ENCODE results near the gene SLC25A47.

The SLC25A47 gene

GRCh38 chr14:100320157-100320856 lies 2.8 kb upstream of the SLC25A47 start:
- no peak for DNase-seq (ENCODE audit: low spot score)
- in situ Hi-C loops (cut with MboI; ENCODE audit: low sequenced_read_pairs, unreplicated experiment), result no loop called here
- TF ChIP-seq CTCF (IDR thresholded peaks at IDR 0.05; ENCODE audit: borderline replicate concordance, control extremely low read depth, extremely low read depth, insufficient read depth, missing control alignments), result no peak

- no peak for DNase-seq (ENCODE audit: low spot score)
- no peak for TF ChIP-seq CTCF (IDR thresholded peaks at IDR 0.05; ENCODE audit: borderline replicate concordance, control extremely low read depth, extremely low read depth, insufficient read depth, missing control alignments)
- in situ Hi-C loops (cut with MboI; ENCODE audit: low sequenced_read_pairs, unreplicated experiment), result no loop called here
Observed at GRCh38 chr14:100321473-100322137, 1.5 kb upstream of the SLC25A47 start.

GRCh38 chr14:100322138-100322957 lies 791 bp upstream of the SLC25A47 start:
- no peak for DNase-seq (ENCODE audit: low spot score)
- in situ Hi-C loops (cut with MboI; ENCODE audit: low sequenced_read_pairs, unreplicated experiment), result no loop called here
- no peak for TF ChIP-seq CTCF (IDR thresholded peaks at IDR 0.05; ENCODE audit: borderline replicate concordance, control extremely low read depth, extremely low read depth, insufficient read depth, missing control alignments)

- no peak for DNase-seq (ENCODE audit: low spot score)
- in situ Hi-C loops (cut with MboI; ENCODE audit: low sequenced_read_pairs, unreplicated experiment), result no loop called here
- TF ChIP-seq CTCF (IDR thresholded peaks at IDR 0.05; ENCODE audit: borderline replicate concordance, control extremely low read depth, extremely low read depth, insufficient read depth, missing control alignments), result no peak
Observed at GRCh38 chr14:100323942-100324307, 786 bp downstream of the SLC25A47 start.

DNA sequence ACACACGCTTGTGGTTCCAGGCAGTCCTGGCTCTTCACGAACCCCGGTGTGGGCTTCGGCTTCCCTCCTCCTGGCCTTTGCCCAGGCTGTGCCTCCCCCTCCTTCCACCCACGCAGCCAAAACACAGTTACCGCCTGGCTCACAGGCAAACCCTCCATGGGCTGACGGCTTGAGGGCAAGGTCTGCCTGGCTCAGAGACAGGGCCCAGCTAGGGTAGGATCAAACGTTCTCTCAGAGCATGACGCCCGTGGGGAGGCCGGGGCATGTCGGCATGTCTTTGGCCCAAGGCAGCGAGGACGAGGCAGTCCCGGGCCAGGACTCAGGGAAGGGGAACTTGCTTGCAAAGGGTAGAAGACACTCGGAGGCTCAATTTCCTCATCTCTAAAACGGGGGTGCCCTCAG lies 2.1 kb downstream of the SLC25A47 start:
- no peak for TF ChIP-seq CTCF (IDR thresholded peaks at IDR 0.05; ENCODE audit: borderline replicate concordance, control extremely low read depth, extremely low read depth, insufficient read depth, missing control alignments)
- no peak for DNase-seq (ENCODE audit: low spot score)
- in situ Hi-C loops (cut with MboI; ENCODE audit: low sequenced_read_pairs, unreplicated experiment), result no loop called here

DNA sequence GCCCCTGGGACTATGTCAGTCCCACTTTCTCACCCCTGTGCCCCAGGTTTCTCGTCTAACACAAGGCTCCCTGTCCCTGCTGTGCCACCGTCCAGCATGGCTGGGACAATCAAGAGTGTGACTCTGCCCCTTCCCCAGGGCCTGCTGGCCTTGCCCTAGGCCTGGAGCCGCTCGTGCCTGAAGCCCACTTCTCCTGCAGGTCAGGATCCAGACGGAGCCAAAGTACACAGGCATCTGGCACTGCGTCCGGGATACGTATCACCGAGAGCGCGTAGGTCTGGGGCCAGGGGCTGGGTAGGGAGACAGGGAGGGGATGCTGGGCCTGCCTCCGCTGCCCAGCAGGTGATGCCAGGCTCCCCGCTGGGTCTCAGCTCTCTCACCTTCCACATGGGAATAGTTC lies 2.8 kb downstream of the SLC25A47 start:
- TF ChIP-seq CTCF (IDR thresholded peaks at IDR 0.05; ENCODE audit: borderline replicate concordance, control extremely low read depth, extremely low read depth, insufficient read depth, missing control alignments), result no peak
- no peak for DNase-seq (ENCODE audit: low spot score)
- in situ Hi-C loops (cut with MboI; ENCODE audit: low sequenced_read_pairs, unreplicated experiment), result no loop called here
